HG03354 (cell line): ENCODE data around the gene BRD7.

Experiments used
- ATAC-seq: cut with Tn5 transposase; IDR thresholded peaks from one replicate; pipeline ENCODE4 v1.9.1; 2021; ENCODE audit warnings: mild to moderate bottlenecking; ENCODE audit not compliant: unreplicated experiment, poor library complexity, severe bottlenecking

Gene BRD7

GRCh38 chr16:50368410-50369132 lies at the start of gene BRD7:
BRD7 (minus strand) TSS chr16:50368988; CDS start chr16:50368774, 214 bp downstream.
- peak; percentile 78 for ATAC-seq

GRCh38 chr16:50416388-50416787 lies 47.6 kb upstream of the BRD7 start:
- no peak for ATAC-seq

- no peak for ATAC-seq
Measured at GRCh38 chr16:50414152-50414551, 45.4 kb upstream of the BRD7 start.

- no peak for ATAC-seq
Measured at GRCh38 chr16:50411034-50411433, 42.2 kb upstream of the BRD7 start.

- no peak for ATAC-seq
Measured at GRCh38 chr16:50408001-50408561, 39.3 kb upstream of the BRD7 start.

- ATAC-seq = no peak
Measured at GRCh38 chr16:50407351-50407750, 38.6 kb upstream of the BRD7 start.

GRCh38 chr16:50403491-50403890 lies 34.7 kb upstream of the BRD7 start:
- ATAC-seq = no peak

GRCh38 chr16:50402298-50402895 lies 33.6 kb upstream of the BRD7 start:
- ATAC-seq = no peak

GRCh38 chr16:50401355-50401754 lies 32.6 kb upstream of the BRD7 start:
- ATAC-seq = no peak

GRCh38 chr16:50400967-50401348 lies 32.2 kb upstream of the BRD7 start:
- no peak for ATAC-seq

GRCh38 chr16:50400312-50400966 lies 31.7 kb upstream of the BRD7 start:
- ATAC-seq = no peak

GRCh38 chr16:50399411-50399810 lies 30.6 kb upstream of the BRD7 start:
- no peak for ATAC-seq

- no peak for ATAC-seq
Measured at GRCh38 chr16:50398336-50398735, 29.5 kb upstream of the BRD7 start.

- no peak for ATAC-seq
Measured at GRCh38 chr16:50396761-50397535, 28.2 kb upstream of the BRD7 start.

GRCh38 chr16:50395763-50396710 lies 27.2 kb upstream of the BRD7 start:
- no peak for ATAC-seq

GRCh38 chr16:50393858-50394802 lies 25.3 kb upstream of the BRD7 start:
- ATAC-seq = no peak

GRCh38 chr16:50393416-50393815 lies 24.6 kb upstream of the BRD7 start:
- ATAC-seq = no peak
